Fibroblast of lung (primary cell): ENCODE data around the gene ZBTB26. TPM values are rescaled to one million over a fixed set of nuclear protein-coding genes. Genes with fewer than 3 reads are reported as not detected.

ENCODE experiments used
- DNase-seq, 2 donors: peaks; one replicate each; pipeline versions ENCODE4 v3.0.0 to v3.0.0-alpha.2; 2010; ENCODE audit warnings: low read depth in 2 of 2
- H2AFZ ChIP-seq: 2 replicates; pipeline ENCODE4 v1.5.1; 2012; ENCODE audit warnings: low read length, control low read depth, inconsistent platforms
- H3K27ac ChIP-seq: 2 replicates; pipeline ENCODE4 v1.5.1; 2011; ENCODE audit warnings: low read length, control low read depth; ENCODE audit not compliant: insufficient read depth
- H3K27me3 ChIP-seq: 2 replicates; pipeline ENCODE4 v1.5.1; 2011; ENCODE audit warnings: mild to moderate bottlenecking, low read length; ENCODE audit not compliant: control insufficient read depth, insufficient read depth
- H3K36me3 ChIP-seq: 2 replicates; pipeline ENCODE4 v1.5.1; 2011; ENCODE audit warnings: low read length; ENCODE audit not compliant: control insufficient read depth, insufficient read depth
- H3K4me1 ChIP-seq: 2 replicates; pipeline ENCODE4 v1.5.1; 2011; ENCODE audit warnings: low read length; ENCODE audit not compliant: control insufficient read depth, insufficient read depth; ENCODE audit errors: extremely low read depth
- H3K4me2 ChIP-seq: 2 replicates; pipeline ENCODE4 v1.5.1; 2011; ENCODE audit warnings: low read length, control low read depth; ENCODE audit not compliant: insufficient read depth; ENCODE audit errors: extremely low read depth
- H3K4me3 ChIP-seq, 4 experiments: fragments of 200-600 bp in 1 of 4; sonication (generic) in 1 of 4; replicated peaks in 1 of 4; 2 replicates each; pipeline ENCODE4 v1.5.1; 2011 to 2016; ENCODE audit warnings: low read length in 4 of 4, low read depth in 3 of 4, mild to moderate bottlenecking in 3 of 4, control low read depth in 2 of 4, inconsistent platforms in 1 of 4, mixed read lengths in 1 of 4; ENCODE audit not compliant: insufficient read depth in 1 of 4; ENCODE audit errors: control extremely low read depth in 1 of 4
- H3K79me2 ChIP-seq: 2 replicates; pipeline ENCODE4 v1.5.1; 2012; ENCODE audit warnings: mild to moderate bottlenecking, low read length, inconsistent platforms; ENCODE audit not compliant: control insufficient read depth, insufficient read depth
- H3K9ac ChIP-seq: 2 replicates; pipeline ENCODE4 v1.5.1; 2011; ENCODE audit warnings: mild to moderate bottlenecking, low read length, control low read depth; ENCODE audit not compliant: insufficient read depth
- H3K9me3 ChIP-seq: 2 replicates; pipeline ENCODE4 v1.5.1; 2012; ENCODE audit warnings: low read depth, low read length; ENCODE audit not compliant: control insufficient read depth, insufficient read depth
- H4K20me1 ChIP-seq: 2 replicates; pipeline ENCODE4 v1.5.1; 2011; ENCODE audit warnings: low read length; ENCODE audit not compliant: control insufficient read depth, insufficient read depth; ENCODE audit errors: extremely low read depth
- EZH2 ChIP-seq: IDR thresholded peaks from 2 replicates; pipeline ENCODE4 v1.5.1; 2012; ENCODE audit warnings: low read length, control low read depth, mild to moderate bottlenecking; ENCODE audit errors: missing control alignments
- polyA plus RNA-seq, 2 donors: library from polyadenylated mRNA; depleted of rRNA in 1 of 2; stranded (reverse) in 1 of 2; unstranded in 1 of 2; fragments of >200 nt; gene quantifications; 2 replicates each; pipeline ENCODE4 v1.2.1, GENCODE V29; 2011 to 2012; ENCODE audit warnings: missing spikeins in 1 of 2
- total RNA-seq: library from RNA; depleted of rRNA; stranded (reverse); fragments of >200 nt; gene quantifications from 2 replicates; pipeline ENCODE4 v1.2.1, GENCODE V29; 2014
- TF ChIP-seq, protein P1 (sequence below), 2 donors: IDR thresholded peaks in 1 of 2; conservative IDR thresholded peaks in 1 of 2; 1 replicate in 1 of 2; 2 replicates in 1 of 2; pipeline ENCODE4 v1.5.1; 2011 to 2012; ENCODE audit warnings: low read length in 2 of 2, control low read depth in 1 of 2, inconsistent platforms in 1 of 2, low read depth in 1 of 2, mild to moderate bottlenecking in 1 of 2

Gene ZBTB26
- total and polyA plus RNA-seq, 2 donors (not counting 1 experiment from before 2014, with no cell fraction given), result 5.6 to 7.9 TPM

DNA sequence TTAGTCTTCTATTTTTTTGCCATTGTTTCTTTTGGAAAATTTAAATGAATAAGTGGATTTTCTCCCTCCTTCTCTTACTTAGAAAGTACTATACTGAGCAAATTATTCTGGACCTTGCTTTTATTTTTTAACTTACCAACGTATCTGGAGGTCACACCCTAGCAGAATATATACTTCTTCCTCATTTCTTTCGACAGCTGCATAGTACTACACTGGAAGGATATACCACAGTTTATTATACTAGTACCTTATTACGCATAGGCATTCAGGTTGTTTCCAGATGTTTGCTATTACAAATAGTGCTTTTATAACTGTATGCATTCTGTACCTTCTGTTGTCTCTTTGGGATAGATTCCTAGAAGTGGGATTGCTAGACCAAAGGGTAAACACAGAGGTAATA lies 42.8 kb downstream of the ZBTB26 start:
- H3K36me3 ChIP-seq, result peaks cover 2% of the 10 kb centered on the region
- no peak overlapping the region for H3K27ac ChIP-seq
- TF ChIP-seq, protein P1, sequence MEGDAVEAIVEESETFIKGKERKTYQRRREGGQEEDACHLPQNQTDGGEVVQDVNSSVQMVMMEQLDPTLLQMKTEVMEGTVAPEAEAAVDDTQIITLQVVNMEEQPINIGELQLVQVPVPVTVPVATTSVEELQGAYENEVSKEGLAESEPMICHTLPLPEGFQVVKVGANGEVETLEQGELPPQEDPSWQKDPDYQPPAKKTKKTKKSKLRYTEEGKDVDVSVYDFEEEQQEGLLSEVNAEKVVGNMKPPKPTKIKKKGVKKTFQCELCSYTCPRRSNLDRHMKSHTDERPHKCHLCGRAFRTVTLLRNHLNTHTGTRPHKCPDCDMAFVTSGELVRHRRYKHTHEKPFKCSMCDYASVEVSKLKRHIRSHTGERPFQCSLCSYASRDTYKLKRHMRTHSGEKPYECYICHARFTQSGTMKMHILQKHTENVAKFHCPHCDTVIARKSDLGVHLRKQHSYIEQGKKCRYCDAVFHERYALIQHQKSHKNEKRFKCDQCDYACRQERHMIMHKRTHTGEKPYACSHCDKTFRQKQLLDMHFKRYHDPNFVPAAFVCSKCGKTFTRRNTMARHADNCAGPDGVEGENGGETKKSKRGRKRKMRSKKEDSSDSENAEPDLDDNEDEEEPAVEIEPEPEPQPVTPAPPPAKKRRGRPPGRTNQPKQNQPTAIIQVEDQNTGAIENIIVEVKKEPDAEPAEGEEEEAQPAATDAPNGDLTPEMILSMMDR (conservative IDR thresholded peaks at IDR 0.05 in 1 of 2, IDR thresholded peaks at IDR 0.05 in 1 of 2; ENCODE audit: low read depth in 1 of 2, low read length in 2 of 2), result no peak
- TF ChIP-seq EZH2, result no peak
- no peak for DNase-seq
- H3K9ac ChIP-seq, result no peak overlapping the region
- no peak overlapping the region for H3K4me3 ChIP-seq
- no peaks in the 10 kb centered on the region for H3K79me2 ChIP-seq
- no peaks in the 10 kb centered on the region for H3K27me3 ChIP-seq
- H3K4me1 ChIP-seq, result no peaks in the 10 kb centered on the region
- no peak overlapping the region for H3K4me2 ChIP-seq
- no peaks in the 10 kb centered on the region for H3K9me3 ChIP-seq
- no peak overlapping the region for H2AFZ ChIP-seq
- no peaks in the 10 kb centered on the region for H4K20me1 ChIP-seq

DNA sequence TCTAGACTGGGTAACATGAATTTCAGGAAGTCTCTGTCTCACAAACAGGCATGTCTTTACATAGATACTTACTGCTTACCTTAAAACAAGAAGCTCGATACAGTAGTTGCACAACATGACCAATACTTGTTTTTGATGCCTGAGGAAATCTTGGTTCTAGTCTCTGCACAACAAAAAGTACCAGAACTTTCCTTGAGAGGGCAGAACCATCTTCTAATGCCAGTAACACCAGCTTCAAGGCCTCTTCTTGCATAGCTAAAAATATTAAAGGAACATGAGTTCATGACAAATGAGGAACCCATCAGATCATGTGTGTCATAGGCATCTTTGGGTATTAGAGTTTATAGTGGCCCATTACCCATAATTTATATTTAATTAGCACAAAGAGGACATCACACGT lies 48.2 kb downstream of the ZBTB26 start:
- no peak overlapping the region for H3K27ac ChIP-seq
- TF ChIP-seq EZH2, result no peak
- TF ChIP-seq, protein P1 (conservative IDR thresholded peaks at IDR 0.05 in 1 of 2, IDR thresholded peaks at IDR 0.05 in 1 of 2; ENCODE audit: low read depth in 1 of 2, low read length in 2 of 2), result no peak
- H3K27me3 ChIP-seq, result no peaks in the 10 kb centered on the region
- no peak for DNase-seq
- H2AFZ ChIP-seq, result no peak overlapping the region
- H3K4me2 ChIP-seq, result no peak overlapping the region
- no peaks in the 10 kb centered on the region for H4K20me1 ChIP-seq
- no peaks in the 10 kb centered on the region for H3K4me1 ChIP-seq
- H3K4me3 ChIP-seq, result no peak overlapping the region
- no peaks in the 10 kb centered on the region for H3K79me2 ChIP-seq
- peaks cover 8% of the 10 kb centered on the region for H3K36me3 ChIP-seq
- no peak overlapping the region for H3K9ac ChIP-seq
- no peaks in the 10 kb centered on the region for H3K9me3 ChIP-seq

DNA sequence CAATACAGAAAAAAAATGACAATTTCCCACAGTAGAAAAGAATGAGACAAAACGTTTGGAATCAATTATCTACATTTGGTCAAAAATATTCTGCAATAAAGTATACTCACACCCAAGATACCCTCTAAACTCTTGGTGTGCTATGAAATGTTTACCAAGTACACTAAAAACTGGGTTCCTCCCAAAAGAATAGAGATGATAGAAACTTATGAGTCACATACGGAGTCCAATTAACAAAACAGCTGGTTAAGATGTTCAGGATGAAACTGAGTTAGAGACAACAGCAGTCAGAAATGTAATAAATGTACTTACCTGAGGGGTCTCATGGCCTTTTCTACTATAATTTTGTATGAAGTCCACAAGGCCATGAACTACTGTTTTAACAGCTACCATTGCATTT lies 51.9 kb downstream of the ZBTB26 start:
- TF ChIP-seq, protein P1 (conservative IDR thresholded peaks at IDR 0.05 in 1 of 2, IDR thresholded peaks at IDR 0.05 in 1 of 2; ENCODE audit: low read depth in 1 of 2, low read length in 2 of 2), result no peak
- no peak overlapping the region for H3K4me3 ChIP-seq
- no peaks in the 10 kb centered on the region for H3K4me1 ChIP-seq
- H3K36me3 ChIP-seq, result peaks cover 13% of the 10 kb centered on the region
- H3K27ac ChIP-seq, result no peak overlapping the region
- H3K9me3 ChIP-seq, result no peaks in the 10 kb centered on the region
- H3K27me3 ChIP-seq, result no peaks in the 10 kb centered on the region
- no peak overlapping the region for H3K9ac ChIP-seq
- DNase-seq, result no peak
- H2AFZ ChIP-seq, result no peak overlapping the region
- H3K79me2 ChIP-seq, result no peaks in the 10 kb centered on the region
- no peaks in the 10 kb centered on the region for H4K20me1 ChIP-seq
- no peak overlapping the region for H3K4me2 ChIP-seq
